Right lobe of liver (tissue), 6 donors: ENCODE data around the gene ART4. TPM values are rescaled to one million over a fixed set of nuclear protein-coding genes. Genes with fewer than 3 reads are reported as not detected.
A peak's percentile ranks its signal among the peaks of the same experiment; 100 is the strongest.

Source experiments
- ATAC-seq, 4 donors: fragments of 200-7000 bp; cut with Tn5 transposase; one replicate each; pipeline ENCODE4 v1.9.1; 2020; ENCODE audit warnings: mild to moderate bottlenecking in 4 of 4, moderate library complexity in 4 of 4
- DNase-seq, 3 donors: peaks; one replicate each; pipeline ENCODE4 v3.0.0-alpha.2; 2020
- H3K27ac ChIP-seq, 3 donors: fragments of 200-600 bp; one replicate each; pipeline ENCODE4 v1.8.0; 2022
- H3K27me3 ChIP-seq, 2 donors: fragments of 200-600 bp; one replicate each; pipeline ENCODE4 v1.8.0; 2022
- H3K36me3 ChIP-seq, 4 donors: fragments of 200-600 bp; sonication (generic) in 1 of 4; one replicate each; pipeline versions ENCODE4 v1.5.1 to v1.8.0; 2017 to 2022; ENCODE audit warnings: control low read depth in 1 of 4
- H3K4me1 ChIP-seq, 4 donors: fragments of 200-600 bp; sonication (generic) in 1 of 4; one replicate each; pipeline versions ENCODE4 v1.5.1 to v1.8.0; 2017 to 2022; ENCODE audit warnings: control low read depth in 1 of 4
- H3K4me3 ChIP-seq, 3 donors: fragments of 200-600 bp; one replicate each; pipeline ENCODE4 v1.8.0; 2022
- H3K9me3 ChIP-seq, 4 donors: fragments of 200-600 bp; sonication (generic) in 1 of 4; one replicate each; pipeline versions ENCODE4 v1.5.1 to v1.8.0; 2017 to 2022; ENCODE audit warnings: control low read depth in 1 of 4
- POLR2A ChIP-seq: fragments of 450-650 bp; IDR thresholded peaks from one replicate; pipeline ENCODE4 v1.6.1; 2017; ENCODE audit warnings: antibody characterized with exemption, mild to moderate bottlenecking
- WGBS: methylation state at CpG from one replicate; pipeline ENCODE4 v1.1.6; 2018; ENCODE audit warnings: low coverage, low lambda C conversion rate; ENCODE audit not compliant: insufficient coverage; ENCODE audit errors: missing lambda C conversion rate; 5-methylcytosine and 5-hydroxymethylcytosine counted together
- intact Hi-C, 2 donors: fragments of 100-400 bp; cut with DNase I; formaldehyde crosslinking; loops; one replicate each; pipeline versions ENCODE4 v1.11.2 to v1.14.1; 2022
- total RNA-seq, 6 experiments: library from RNA; depleted of rRNA in 2 of 6; stranded (reverse); fragments of >200 nt in 2 of 6; fragmentation: NEBNext Ultra II Directional in 3 of 6; extraction: Animal tissue kit (Norgen Biotek cat#: 25700) in 3 of 6; gene quantifications; one replicate each; pipeline versions ENCODE4 v1.1.0 to v1.2.4, GENCODE V29; 2016 to 2023
- TF ChIP-seq, protein P1 (sequence below), 4 donors: fragments of 200-600 bp in 3 of 4; fragments of 450-650 bp in 1 of 4; IDR thresholded peaks; one replicate each; pipeline versions ENCODE4 v1.5.1 to v1.8.0; 2016 to 2022; ENCODE audit warnings: antibody characterized with exemption in 4 of 4, mild to moderate bottlenecking in 2 of 4
- donor health status: DM: no; HTN: yes; CAD: no.
- donor health status: DM: no; HTN: no; CAD: no.
- donor health status: DM: no; HTN: no; CAD: no.
- donor health status: DM: no; HTN: yes; CAD: no.
- donor health status: DM: no; HTN: yes; CAD: no.

The ART4 gene
- total RNA-seq, 6 experiments from 2014 or later: 19.6 to 43.5 (median 25.1) TPM

- Histone ChIP-seq H3K36me3 (peaks cover 0 to 21% (median 8%) of the 10 kb centered on the region in 4 donors), H3K9me3 (no peaks in the 10 kb centered on the region), H3K4me1 (peaks cover 0 to 11% (median 2%) of the 10 kb centered on the region in 4 donors), H3K27me3 (no peaks in the 10 kb centered on the region), H3K27ac (peak overlapping the region; percentile 88 to 91 (median 90)), H3K4me3 (peak overlapping the region; percentile 75 to 87 (median 86))
- intact Hi-C loops: no loop called here
- under 1% methylated on average over 7 of the region's 7 CpGs for WGBS
- ATAC-seq (no peak), DNase-seq (no peak)
- TF ChIP-seq, protein P1, sequence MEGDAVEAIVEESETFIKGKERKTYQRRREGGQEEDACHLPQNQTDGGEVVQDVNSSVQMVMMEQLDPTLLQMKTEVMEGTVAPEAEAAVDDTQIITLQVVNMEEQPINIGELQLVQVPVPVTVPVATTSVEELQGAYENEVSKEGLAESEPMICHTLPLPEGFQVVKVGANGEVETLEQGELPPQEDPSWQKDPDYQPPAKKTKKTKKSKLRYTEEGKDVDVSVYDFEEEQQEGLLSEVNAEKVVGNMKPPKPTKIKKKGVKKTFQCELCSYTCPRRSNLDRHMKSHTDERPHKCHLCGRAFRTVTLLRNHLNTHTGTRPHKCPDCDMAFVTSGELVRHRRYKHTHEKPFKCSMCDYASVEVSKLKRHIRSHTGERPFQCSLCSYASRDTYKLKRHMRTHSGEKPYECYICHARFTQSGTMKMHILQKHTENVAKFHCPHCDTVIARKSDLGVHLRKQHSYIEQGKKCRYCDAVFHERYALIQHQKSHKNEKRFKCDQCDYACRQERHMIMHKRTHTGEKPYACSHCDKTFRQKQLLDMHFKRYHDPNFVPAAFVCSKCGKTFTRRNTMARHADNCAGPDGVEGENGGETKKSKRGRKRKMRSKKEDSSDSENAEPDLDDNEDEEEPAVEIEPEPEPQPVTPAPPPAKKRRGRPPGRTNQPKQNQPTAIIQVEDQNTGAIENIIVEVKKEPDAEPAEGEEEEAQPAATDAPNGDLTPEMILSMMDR (IDR thresholded peaks at IDR 0.05): no peak
- no peak for TF ChIP-seq POLR2A
Measured at GRCh38 chr12:14802721-14803010, 40.7 kb downstream of the ART4 start.

GRCh38 chr12:14802247-14802646, 41.1 kb downstream of the ART4 start:
- Histone ChIP-seq H3K4me3 (peak overlapping the region; percentile 75 to 87 (median 86)), H3K27ac (no peak overlapping the region), H3K27me3 (no peaks in the 10 kb centered on the region), H3K9me3 (no peaks in the 10 kb centered on the region), H3K4me1 (peaks cover 0 to 11% (median 2%) of the 10 kb centered on the region in 4 donors), H3K36me3 (peaks cover 0 to 25% (median 8%) of the 10 kb centered on the region in 4 donors)
- 58% methylated on average over 4 of the region's 4 CpGs for WGBS
- ATAC-seq (no peak), DNase-seq (no peak)
- intact Hi-C loops: no loop called here
- TF ChIP-seq, protein P1 (IDR thresholded peaks at IDR 0.05): no peak

GRCh38 chr12:14795028-14795448, 48.3 kb downstream of the ART4 start:
- no peaks in the 10 kb centered on the region for H3K9me3 ChIP-seq
- peaks cover 3 to 89% (median 21%) of the 10 kb centered on the region in 4 donors for H3K36me3 ChIP-seq
- ATAC-seq: no peak
- no peak overlapping the region for H3K4me3 ChIP-seq
- intact Hi-C loops: no loop called here
- H3K27ac ChIP-seq: no peak overlapping the region
- H3K4me1 ChIP-seq: no peaks in the 10 kb centered on the region
- no peak for TF ChIP-seq POLR2A
- TF ChIP-seq, protein P1 (IDR thresholded peaks at IDR 0.05): no peak
- DNase-seq: no peak
- WGBS: 55% methylated on average over 4 of the region's 4 CpGs
- H3K27me3 ChIP-seq: no peaks in the 10 kb centered on the region

- no peak overlapping the region for H3K4me3 ChIP-seq
- 94% methylated on average over 3 of the region's 3 CpGs for WGBS
- no peak for ATAC-seq
- H3K4me1 ChIP-seq: no peaks in the 10 kb centered on the region
- H3K27me3 ChIP-seq: no peaks in the 10 kb centered on the region
- H3K27ac ChIP-seq: no peak overlapping the region
- DNase-seq: no peak
- H3K9me3 ChIP-seq: no peaks in the 10 kb centered on the region
- peaks cover 0 to 51% (median 18%) of the 10 kb centered on the region in 4 donors for H3K36me3 ChIP-seq
- TF ChIP-seq POLR2A: no peak
- TF ChIP-seq, protein P1 (IDR thresholded peaks at IDR 0.05): no peak
- intact Hi-C loops: no loop called here
Measured at GRCh38 chr12:14785568-14785967, 57.8 kb downstream of the ART4 start.

DNA sequence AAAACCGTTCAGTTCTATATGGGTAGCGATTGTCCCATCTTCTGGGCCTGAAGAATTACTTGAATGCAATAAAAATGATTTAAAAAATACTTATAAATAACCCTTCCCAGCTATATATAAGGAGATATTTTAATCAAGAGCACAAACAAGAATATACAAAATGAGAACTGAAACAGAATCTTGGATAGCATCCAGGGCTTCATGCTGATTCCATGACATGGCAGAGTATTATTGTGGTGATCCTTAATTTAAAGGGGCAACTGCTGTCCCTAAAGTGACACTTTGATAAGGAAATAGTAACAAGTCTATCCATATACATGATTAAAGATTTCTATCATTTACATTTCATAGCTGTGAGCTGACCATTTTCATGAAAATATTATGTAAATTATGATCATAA, 58.9 kb downstream of the ART4 start:
- no peak for ATAC-seq
- no peak for TF ChIP-seq POLR2A
- TF ChIP-seq, protein P1 (IDR thresholded peaks at IDR 0.05): no peak

More for the DNA sequence above, 58.9 kb downstream of the ART4 start:
- no peak for DNase-seq
- Histone ChIP-seq H3K27me3 (no peaks in the 10 kb centered on the region), H3K4me3 (no peak overlapping the region), H3K36me3 (peaks cover 0 to 40% (median 15%) of the 10 kb centered on the region in 4 donors), H3K9me3 (no peaks in the 10 kb centered on the region), H3K4me1 (no peaks in the 10 kb centered on the region), H3K27ac (no peak overlapping the region)
- 89% methylated on average over 2 of the region's 2 CpGs for WGBS
- intact Hi-C loops: no loop called here
